Endothelial cell (in vitro differentiated cells): ENCODE data around the gene NSD2. TPM values are rescaled to one million over a fixed set of nuclear protein-coding genes. Genes with fewer than 3 reads are reported as not detected.

ENCODE experiments used
- DNase-seq: peaks from one replicate; pipeline ENCODE4 v3.0.0; 2021; ENCODE audit warnings: low spot score
- H3K27ac Mint-ChIP-seq: one replicate; pipeline ENCODE4 v1.8.0; 2021; ENCODE audit warnings: mixed read lengths, inconsistent platforms; ENCODE audit not compliant: unreplicated experiment
- H3K27me3 Mint-ChIP-seq: one replicate; pipeline ENCODE4 v1.8.0; 2021; ENCODE audit warnings: mild to moderate bottlenecking, moderate library complexity, mixed read lengths, inconsistent platforms; ENCODE audit not compliant: unreplicated experiment
- H3K36me3 Mint-ChIP-seq: one replicate; pipeline ENCODE4 v1.8.0; 2021; ENCODE audit warnings: mild to moderate bottlenecking, low read depth, mixed read lengths, inconsistent platforms; ENCODE audit not compliant: unreplicated experiment
- H3K4me1 Mint-ChIP-seq: one replicate; pipeline ENCODE4 v1.8.0; 2021; ENCODE audit warnings: mild to moderate bottlenecking, mixed read lengths, inconsistent platforms; ENCODE audit not compliant: unreplicated experiment
- H3K4me3 Mint-ChIP-seq: one replicate; pipeline ENCODE4 v1.8.0; 2021; ENCODE audit warnings: mild to moderate bottlenecking, mixed read lengths, inconsistent platforms; ENCODE audit not compliant: unreplicated experiment
- H3K9me3 Mint-ChIP-seq: one replicate; pipeline ENCODE4 v1.8.0; 2021; ENCODE audit warnings: mixed read lengths, inconsistent platforms; ENCODE audit not compliant: unreplicated experiment
- total RNA-seq: library from RNA; stranded (reverse); fragmentation: NEBNext Ultra II Directional; extraction: Animal tissue kit (Norgen Biotek cat#: 25700); gene quantifications from one replicate; pipeline ENCODE4 v1.2.1, GENCODE V29; 2021; ENCODE audit not compliant: unreplicated experiment
- TF ChIP-seq, protein P1 (sequence below): fragments of 200-600 bp; sonication (generic); IDR thresholded peaks from one replicate; pipeline ENCODE4 v1.5.0; 2021; ENCODE audit warnings: antibody characterized with exemption; ENCODE audit not compliant: unreplicated experiment

Gene NSD2
- total RNA-seq, 1 donor from 2014 or later, result 93.5 TPM

DNA sequence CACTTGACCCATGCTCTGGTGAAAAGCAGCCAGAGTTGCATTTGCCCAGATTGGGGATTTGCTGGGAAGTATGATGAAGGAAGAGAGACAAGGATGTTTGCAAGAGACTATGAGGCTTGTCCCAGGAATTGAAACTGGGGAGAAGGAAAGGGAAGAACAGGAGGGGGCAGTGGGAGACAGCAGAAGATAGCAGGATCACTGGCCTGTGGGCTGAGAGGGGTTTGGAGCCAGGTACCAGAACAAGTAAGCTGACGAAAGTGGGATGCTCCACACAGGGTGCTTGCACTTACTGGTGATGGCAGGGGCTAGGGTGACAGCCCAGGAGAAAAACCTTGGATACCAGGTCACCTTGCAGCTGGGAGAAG, 11.8 kb upstream of the NSD2 start:
- Mint-ChIP-seq H3K27me3 (peaks cover 16% of the 10 kb centered on the region), H3K4me3 (no peak overlapping the region), H3K27ac (no peak overlapping the region), H3K4me1 (peaks cover 3% of the 10 kb centered on the region), H3K36me3 (peaks cover 4% of the 10 kb centered on the region), H3K9me3 (no peaks in the 10 kb centered on the region)
- TF ChIP-seq, protein P1, sequence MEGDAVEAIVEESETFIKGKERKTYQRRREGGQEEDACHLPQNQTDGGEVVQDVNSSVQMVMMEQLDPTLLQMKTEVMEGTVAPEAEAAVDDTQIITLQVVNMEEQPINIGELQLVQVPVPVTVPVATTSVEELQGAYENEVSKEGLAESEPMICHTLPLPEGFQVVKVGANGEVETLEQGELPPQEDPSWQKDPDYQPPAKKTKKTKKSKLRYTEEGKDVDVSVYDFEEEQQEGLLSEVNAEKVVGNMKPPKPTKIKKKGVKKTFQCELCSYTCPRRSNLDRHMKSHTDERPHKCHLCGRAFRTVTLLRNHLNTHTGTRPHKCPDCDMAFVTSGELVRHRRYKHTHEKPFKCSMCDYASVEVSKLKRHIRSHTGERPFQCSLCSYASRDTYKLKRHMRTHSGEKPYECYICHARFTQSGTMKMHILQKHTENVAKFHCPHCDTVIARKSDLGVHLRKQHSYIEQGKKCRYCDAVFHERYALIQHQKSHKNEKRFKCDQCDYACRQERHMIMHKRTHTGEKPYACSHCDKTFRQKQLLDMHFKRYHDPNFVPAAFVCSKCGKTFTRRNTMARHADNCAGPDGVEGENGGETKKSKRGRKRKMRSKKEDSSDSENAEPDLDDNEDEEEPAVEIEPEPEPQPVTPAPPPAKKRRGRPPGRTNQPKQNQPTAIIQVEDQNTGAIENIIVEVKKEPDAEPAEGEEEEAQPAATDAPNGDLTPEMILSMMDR, result no peak
- DNase-seq, result no peak

DNA sequence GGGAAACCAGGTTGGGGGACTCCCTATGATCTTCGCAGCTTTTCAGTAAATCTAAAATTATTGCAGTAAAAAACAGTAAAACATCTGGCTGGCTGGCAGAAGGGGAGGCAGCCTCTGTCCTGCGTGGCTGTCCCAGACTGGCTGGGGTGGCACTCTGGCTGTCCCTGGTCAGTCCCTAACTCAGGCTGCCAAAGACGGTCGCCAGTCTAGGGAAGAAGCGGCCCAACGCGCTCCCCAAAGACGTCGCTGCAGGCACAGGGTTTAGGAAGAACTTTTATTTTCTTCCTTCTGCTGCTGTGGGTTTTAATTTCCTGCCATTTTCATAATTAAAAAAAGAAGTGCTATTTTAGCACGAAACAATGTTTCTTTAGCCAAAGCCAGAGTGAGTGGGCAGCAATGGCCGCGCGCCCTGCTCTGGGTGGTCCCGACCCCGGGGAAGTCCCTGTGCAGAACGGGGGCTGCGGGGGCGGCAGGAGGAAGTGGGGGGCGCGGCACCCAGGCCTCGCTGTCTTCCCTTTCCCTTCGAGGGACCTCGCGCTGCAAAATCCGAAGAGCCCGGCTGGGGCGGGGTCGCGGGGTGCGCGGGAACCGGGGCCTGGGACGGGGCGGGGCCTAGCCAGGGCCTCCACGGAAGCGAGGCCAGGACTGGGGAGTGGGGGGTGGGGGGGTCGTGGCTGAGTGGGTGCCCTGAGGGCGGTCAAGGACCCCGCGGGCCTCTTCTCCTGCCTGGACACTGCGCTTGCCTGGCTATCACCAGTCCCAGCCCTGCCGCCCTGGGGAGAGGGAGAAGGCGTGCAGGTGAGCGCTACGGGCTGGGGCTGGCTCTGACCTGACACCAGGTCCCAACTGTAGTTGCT, 8.9 kb upstream of the NSD2 start:
- Mint-ChIP-seq H3K36me3 (peaks cover 4% of the 10 kb centered on the region), H3K27me3 (peaks cover 11% of the 10 kb centered on the region), H3K9me3 (no peaks in the 10 kb centered on the region), H3K4me1 (peaks cover 3% of the 10 kb centered on the region), H3K4me3 (no peak overlapping the region), H3K27ac (no peak overlapping the region)
- no peak for DNase-seq
- TF ChIP-seq, protein P1, result no peak

DNA sequence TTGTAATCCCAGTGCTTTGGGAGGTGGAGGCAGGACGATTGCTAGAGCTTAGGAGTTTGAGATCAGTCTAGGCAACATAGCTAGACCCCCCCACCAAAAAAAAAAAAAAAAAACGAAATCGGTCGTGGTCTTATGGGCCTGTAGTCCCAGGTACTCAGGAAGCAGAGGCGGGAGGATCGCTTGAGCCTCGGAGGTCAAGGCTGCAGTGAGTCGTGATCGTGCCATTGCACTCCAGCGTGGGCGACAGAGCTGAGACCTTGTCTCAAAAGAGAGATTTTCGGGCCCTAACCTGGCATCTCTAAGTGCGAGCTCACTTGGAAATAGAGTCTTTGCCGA, 8.3 kb upstream of the NSD2 start:
- Mint-ChIP-seq H3K36me3 (peaks cover 4% of the 10 kb centered on the region), H3K27me3 (peaks cover 11% of the 10 kb centered on the region), H3K4me1 (peaks cover 3% of the 10 kb centered on the region), H3K27ac (no peak overlapping the region), H3K4me3 (no peak overlapping the region), H3K9me3 (no peaks in the 10 kb centered on the region)
- DNase-seq, result no peak
- TF ChIP-seq, protein P1, result no peak

DNA sequence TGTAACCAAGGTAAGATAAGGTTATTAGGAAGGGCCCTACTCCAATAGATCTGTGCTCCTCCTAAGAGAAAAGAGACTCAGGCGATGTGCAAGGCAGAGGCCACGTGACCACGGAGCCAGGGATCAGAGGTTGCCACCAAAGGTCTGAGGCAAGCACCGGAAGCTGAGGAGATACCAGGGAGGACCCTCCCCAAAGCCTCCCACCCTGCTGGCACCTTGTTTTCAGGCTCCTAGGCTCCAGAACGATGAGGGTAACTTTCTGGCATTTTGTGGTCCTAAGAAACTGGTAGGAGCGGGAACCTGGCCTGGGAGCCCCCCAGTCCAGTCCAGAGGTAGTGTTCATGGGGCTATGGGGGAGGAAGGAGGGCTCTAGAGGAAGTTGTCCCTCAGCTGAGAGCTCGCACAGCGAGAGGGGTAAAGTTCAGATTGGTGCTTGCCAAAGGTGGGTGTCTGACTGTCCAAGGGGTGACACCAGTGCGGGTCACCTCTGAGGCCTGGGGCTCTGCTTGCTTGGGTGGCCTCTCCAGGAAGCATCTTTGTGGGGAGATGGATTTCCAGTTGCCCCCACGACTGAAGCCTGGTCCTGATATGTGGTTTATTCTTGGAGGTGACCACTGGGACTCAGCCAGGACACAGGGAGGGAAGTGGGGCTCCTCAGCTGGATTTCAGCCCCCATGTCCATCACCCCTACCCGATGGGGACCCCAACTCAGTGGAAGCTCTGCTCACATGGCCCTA, 7.7 kb upstream of the NSD2 start:
- no peak overlapping the region for H3K27ac Mint-ChIP-seq
- H3K27me3 Mint-ChIP-seq, result peaks cover 11% of the 10 kb centered on the region
- TF ChIP-seq, protein P1, result no peak
- peaks cover 3% of the 10 kb centered on the region for H3K4me1 Mint-ChIP-seq
- H3K36me3 Mint-ChIP-seq, result peaks cover 4% of the 10 kb centered on the region
- no peaks in the 10 kb centered on the region for H3K9me3 Mint-ChIP-seq
- DNase-seq, result no peak
- H3K4me3 Mint-ChIP-seq, result no peak overlapping the region
